GM21786 (cell line): ENCODE measurements around the gene ECEL1.

Source experiments
- ATAC-seq: cut with Tn5 transposase; IDR thresholded peaks from one replicate; pipeline ENCODE4 v1.9.1; 2021; ENCODE audit not compliant: unreplicated experiment

Gene ECEL1

GRCh38 chr2:232523682-232524597, 36.3 kb upstream of the ECEL1 start:
- no peak for ATAC-seq

DNA sequence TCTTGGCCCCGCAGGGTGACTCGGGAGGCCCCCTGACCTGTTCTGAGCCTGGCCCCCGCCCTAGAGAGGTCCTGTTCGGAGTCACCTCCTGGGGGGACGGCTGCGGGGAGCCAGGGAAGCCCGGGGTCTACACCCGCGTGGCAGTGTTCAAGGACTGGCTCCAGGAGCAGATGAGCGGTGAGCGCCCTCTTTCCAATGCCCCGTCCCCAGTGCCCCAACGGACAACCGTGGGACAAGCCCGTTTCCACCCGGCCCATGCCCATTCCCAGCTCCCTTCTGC, 35.7 kb upstream of the ECEL1 start:
- ATAC-seq = no peak

DNA sequence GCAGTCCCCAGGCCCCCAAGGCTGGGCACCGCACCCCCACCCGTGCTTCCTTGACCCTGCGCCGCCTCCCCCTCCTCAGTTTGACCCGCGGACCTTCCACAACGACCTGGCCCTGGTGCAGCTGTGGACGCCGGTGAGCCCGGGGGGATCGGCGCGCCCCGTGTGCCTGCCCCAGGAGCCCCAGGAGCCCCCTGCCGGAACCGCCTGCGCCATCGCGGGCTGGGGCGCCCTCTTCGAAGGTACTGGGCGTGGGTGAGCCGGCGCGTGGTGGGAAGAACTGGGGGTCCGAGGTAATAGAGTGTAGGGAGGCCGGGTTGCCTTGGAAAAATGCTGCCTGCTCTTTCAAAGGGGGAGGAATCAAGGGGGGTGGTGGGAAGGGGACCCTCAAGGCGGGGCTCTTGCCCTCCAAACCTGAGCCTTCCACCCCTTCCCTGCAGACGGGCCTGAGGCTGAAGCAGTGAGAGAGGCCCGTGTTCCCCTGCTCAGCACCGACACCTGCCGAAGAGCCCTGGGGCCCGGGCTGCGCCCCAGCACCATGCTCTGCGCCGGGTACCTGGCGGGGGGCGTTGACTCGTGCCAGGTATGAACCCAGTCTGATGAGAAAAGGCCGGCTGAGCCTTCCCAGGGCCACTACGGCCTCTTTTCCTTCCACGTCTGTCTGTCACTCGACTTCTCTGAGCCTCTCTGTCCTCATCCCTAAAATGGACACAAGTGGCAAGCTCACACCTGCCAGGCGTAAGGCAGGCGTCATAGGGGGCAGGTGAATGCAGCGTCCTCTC, 35.2 kb upstream of the ECEL1 start:
- no peak for ATAC-seq

DNA sequence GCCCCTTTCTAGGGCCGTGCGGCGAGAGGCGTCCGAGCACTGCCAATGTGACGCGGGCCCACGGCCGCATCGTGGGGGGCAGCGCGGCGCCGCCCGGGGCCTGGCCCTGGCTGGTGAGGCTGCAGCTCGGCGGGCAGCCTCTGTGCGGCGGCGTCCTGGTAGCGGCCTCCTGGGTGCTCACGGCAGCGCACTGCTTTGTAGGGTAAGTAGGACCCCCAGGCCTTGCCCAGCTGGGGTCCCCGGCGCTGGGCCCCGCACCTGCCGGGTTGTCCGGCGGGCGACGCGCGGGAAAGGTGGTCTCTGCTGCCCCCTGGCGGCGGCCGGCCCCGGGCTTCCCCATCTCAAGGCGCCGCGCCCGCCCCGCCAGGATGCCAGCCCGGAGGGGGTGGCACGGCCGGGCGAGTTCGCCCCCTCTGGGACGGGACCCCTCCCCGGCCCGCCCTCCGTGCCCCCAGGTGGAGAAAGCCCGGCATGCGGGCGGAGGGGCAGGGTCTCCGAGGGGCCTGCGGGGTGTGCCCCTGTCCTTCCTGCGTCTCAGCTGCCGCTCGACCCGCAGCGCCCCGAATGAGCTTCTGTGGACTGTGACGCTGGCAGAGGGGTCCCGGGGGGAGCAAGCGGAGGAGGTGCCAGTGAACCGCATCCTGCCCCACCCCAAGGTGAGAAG, 34.5 kb upstream of the ECEL1 start:
- ATAC-seq = no peak

DNA sequence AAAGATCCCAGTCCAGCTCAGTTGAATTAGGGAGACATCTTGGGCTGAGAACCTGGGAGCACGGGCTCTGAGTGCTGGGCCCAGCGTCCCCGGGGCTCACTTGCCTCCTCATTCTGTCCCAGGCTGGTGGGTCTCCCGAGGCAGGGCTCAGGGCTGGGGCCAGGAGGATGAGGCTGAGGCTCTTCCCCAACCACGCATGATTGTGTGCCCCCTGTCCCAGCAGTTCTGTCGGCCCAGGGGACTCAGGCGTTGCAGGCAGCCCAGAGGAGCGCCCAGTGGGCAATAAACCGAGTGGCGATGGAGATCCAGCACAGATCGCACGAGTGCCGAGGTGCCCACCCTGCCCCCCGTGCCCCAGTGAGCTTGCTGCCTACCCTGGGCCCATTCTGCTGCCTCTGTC, 33.5 kb upstream of the ECEL1 start:
- no peak for ATAC-seq

GRCh38 chr2:232520489-232520888, 32.9 kb upstream of the ECEL1 start:
- no peak for ATAC-seq

DNA sequence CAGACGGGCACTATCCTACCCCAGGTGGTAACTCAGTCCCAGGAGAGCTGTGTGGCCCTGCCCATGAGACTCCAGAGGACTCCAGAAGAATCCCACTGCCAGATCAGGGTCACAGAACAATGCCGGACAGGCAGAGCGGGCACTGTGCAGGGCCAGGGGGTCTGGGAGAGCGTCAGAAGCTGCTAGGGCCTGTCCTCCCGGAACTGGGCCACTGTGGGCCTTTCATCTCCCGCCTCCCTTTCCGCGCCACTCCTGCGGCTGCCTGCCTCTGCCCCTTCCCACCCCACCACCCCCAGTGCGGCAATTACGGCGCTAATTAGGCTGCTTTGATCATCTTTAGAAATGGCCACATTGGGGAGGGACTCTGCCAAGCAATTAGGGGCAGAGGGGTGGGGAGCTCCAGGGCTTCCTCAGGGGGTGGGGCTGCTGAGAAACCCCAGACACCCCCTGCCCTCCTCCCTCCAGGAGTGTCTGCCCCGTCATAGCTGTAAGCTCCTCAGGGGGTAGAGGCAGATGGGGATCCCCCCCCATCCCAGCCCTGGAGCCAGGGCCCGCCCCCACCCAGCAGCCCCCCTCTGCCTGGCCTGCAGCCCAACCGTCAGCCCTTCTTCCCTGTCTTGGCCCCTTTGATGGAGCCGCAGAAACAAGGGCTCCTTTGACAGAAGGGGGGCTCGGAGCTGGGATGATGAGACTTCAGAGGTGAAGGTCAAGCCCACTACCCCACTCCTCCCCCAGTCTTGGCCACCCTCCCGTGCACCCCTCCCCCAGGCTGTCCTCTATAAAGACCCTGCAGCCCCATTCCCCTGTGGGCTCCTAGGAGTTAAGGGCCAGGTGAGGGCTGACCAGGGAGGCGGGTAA, 32.2 kb upstream of the ECEL1 start, which contains the start of gene PRSS56:
TSS of gene PRSS56 (plus strand) at position 808 of the 858 bp plus-strand sequence. CDS start 211 bp downstream, outside the sequence.
- ATAC-seq = no peak

DNA sequence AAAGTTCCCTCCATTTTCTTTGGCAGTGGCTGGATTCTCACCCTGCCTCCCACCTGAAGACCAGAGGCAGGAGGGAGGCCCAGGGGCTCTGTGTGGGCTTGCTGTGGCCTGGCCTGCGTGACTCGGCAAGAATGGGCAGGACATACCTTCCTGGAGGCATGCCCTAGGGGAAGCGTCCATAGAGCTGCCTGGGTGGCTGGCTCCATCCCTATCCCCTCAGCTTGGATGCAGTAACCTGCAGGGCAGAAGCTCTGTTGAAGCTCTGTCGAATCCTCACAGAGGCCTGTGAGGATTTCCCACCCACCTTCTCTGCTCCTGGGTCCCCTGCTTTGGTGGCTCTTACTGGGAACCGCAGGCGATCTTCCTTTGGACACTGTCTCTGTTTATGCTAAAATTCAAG, 31.2 kb upstream of the ECEL1 start:
- ATAC-seq = no peak

DNA sequence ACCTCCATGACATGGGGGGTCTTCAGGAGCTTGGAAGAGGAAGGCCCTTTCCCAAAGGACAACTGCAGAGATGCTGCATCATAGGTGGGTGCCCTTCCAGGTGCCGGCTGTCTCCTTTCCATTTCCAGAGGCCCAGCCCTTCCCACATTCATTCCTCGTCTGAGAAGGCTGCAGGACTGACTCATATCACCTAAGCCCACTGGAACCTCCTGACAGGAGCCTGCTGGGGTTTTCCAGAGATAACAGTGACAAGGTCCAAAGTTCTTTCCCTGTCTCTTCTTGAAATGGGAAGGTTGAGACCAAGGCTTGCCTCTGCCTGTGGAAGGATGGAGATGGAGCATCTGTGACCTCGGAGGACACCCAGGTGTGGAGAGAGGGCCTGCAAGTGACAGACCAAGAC, 28.9 kb upstream of the ECEL1 start:
- no peak for ATAC-seq

- ATAC-seq = no peak
Measured at GRCh38 chr2:232515639-232516038, 28.0 kb upstream of the ECEL1 start.

DNA sequence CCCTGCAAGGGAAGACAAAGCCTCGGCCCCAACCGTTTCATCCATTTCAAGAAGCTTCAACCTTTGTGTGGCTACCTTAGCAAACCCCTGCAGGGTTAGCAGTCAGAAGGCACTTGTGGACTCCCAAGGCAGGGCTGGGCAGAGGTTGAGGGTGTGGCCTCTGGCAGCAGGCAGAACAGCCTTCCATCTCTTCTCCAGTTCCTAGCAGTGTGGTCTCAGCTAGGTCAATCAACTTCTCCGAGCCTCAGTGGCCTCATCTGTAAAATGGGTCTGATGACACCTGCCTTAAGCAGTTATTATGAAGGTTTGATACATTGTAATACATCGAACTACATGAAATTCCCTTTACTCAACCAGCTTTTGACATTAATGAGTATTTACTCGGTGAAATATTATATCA, 25.7 kb upstream of the ECEL1 start:
- ATAC-seq = no peak

DNA sequence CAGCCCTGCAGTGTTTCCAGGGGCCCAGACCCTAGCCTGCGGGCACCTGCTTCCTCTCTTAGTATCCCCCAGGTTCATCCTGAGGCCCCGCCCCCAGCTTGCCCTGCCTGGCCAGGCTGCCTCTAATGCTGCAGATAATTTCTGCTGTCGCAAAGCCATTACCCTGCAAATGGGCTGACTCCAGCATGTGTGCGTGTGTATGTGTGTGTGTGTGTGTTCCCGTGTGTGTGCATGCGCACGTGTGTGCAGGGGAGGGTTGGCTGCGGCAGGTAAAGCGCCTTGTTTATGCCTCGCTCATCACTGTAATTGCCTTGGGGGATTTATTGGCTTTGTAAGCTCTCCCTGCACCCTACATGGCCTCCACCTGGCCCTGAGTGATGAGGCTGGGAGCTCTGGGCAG, 25.0 kb upstream of the ECEL1 start:
- ATAC-seq = no peak

DNA sequence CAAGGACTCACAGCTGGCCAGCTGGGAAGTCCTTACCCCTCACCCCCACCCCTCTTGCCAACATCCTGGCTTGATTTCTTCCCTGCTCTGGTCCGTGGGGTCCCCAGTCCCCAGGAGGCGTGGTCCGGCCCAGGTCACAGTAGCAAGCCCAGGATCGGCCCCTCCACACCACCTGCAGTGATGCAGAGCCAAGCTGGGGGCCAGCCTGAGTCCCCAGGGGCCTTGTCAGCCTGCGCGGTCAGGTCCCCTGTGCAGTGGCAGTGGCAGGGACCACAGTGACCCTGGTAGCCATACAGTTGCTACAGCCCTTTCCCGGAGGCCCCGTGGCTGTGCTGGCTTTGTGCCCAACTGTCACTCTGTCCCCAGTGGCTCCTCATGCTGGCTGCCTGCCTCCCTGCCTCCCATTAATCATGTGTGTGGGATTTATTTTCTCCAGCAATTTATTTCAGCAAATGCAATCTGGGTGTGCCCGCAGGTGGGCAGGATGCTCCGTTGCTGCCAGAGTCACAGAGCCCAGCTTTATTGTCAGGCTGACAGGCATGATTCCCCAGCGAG, 23.8 kb upstream of the ECEL1 start:
- no peak for ATAC-seq

GRCh38 chr2:232508251-232508650, 20.6 kb upstream of the ECEL1 start:
- ATAC-seq = no peak

GRCh38 chr2:232506709-232507108, 19.1 kb upstream of the ECEL1 start:
- no peak for ATAC-seq

- ATAC-seq = no peak
Measured at GRCh38 chr2:232505856-232506255, 18.2 kb upstream of the ECEL1 start.

DNA sequence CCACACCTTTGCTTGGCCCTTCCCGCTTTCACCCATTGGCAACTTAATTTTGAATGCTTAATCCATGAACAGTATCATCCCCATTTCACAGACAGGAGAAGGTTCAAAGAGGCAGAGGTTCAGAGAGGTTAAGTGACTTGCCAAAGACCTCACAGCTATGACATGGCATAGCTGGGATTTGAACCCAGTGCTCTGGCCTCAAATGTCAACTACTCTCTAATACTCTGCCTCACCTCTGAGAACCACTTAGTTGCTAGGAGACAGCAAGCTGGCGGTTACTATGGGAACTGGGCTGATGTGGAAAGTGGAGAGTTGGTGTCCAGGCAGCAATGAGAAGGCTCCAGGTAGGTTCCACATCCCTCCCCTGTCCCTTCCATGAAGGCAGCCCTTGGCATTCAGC, 16.8 kb upstream of the ECEL1 start:
- ATAC-seq = no peak

DNA sequence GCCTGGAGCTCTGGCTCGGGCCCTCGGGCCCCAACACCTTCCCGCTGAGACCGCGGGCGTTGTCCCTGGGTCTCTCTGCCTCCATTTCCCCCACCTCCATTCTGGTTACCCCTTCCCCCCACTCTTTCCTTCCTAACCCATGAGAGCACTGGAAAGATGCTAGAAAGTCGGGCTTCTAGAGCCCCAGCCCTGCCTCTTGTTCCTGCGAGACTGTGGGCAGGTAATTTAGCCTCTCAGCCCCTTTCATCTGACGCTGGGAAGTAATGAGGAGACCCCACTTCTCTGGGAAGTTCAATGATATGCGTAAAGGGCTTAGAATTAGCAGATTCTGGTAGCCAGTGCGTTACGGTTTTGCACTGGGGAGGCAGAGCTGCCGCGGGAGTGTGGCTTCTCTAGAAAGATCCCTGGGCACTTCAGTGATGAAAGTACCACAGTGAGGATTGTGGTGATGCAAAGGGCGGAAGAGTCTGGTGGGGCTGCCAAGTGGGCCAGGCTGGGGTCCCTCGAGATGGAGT, 16.2 kb upstream of the ECEL1 start:
- ATAC-seq = no peak

GRCh38 chr2:232502911-232503808, 15.5 kb upstream of the ECEL1 start:
- no peak for ATAC-seq
